ENCODE results near the gene ZNF687. TPM values are rescaled to one million over a fixed set of nuclear protein-coding genes. Genes with fewer than 3 reads are reported as not detected.

The ZNF687 gene
- total RNA-seq (8.5 TPM), polyA plus RNA-seq (ENCODE audit: insufficient read depth in 1 of 8, insufficient read length in 8 of 8, low replicate concordance in 1 of 8) (10 to 100 TPM; 11.1 to 14.8 (median 13.7) TPM)
- long read RNA-seq, donor 1, partial matches to known transcripts: 0 of 2 reads
- long read RNA-seq, donor 1, other reads (novel, unspliced or antisense): 0 of 2 reads
- long read RNA-seq, donor 2: 0 reads
- long read RNA-seq, donor 3, partial matches to known transcripts: 0 of 4 reads
- long read RNA-seq, donor 3, other reads (novel, unspliced or antisense): 0 of 4 reads
- long read RNA-seq, donor 4, partial matches to known transcripts: 0 of 2 reads
- long read RNA-seq, donor 4, other reads (novel, unspliced or antisense): 0 of 2 reads
- long read RNA-seq, donor 5, full-length matches to known transcripts: 7 of 35 reads
- long read RNA-seq, donor 5, partial matches to known transcripts: 28 of 35 reads
- long read RNA-seq, donor 5, other reads (novel, unspliced or antisense): 0 of 35 reads
- long read RNA-seq, donor 6, partial matches to known transcripts: 14 of 17 reads
- long read RNA-seq, donor 6, other reads (novel, unspliced or antisense): 0 of 17 reads
- long read RNA-seq, donor 7, partial matches to known transcripts: 13 of 16 reads
- long read RNA-seq, donor 7, other reads (novel, unspliced or antisense): 0 of 16 reads
- long read RNA-seq, donor 8, partial matches to known transcripts: 10 of 10 reads
- long read RNA-seq, donor 8, other reads (novel, unspliced or antisense): 0 of 10 reads
- long read RNA-seq, donor 9, full-length matches to known transcripts: 2 of 2 reads
- long read RNA-seq, donor 9, partial matches to known transcripts: 0 of 2 reads
- long read RNA-seq, donor 9, other reads (novel, unspliced or antisense): 0 of 2 reads
- long read RNA-seq, donor 10, partial matches to known transcripts: 0 of 2 reads
- long read RNA-seq, donor 10, other reads (novel, unspliced or antisense): 0 of 2 reads
- long read RNA-seq, donor 11, partial matches to known transcripts: 0 of 2 reads
- long read RNA-seq, donor 11, other reads (novel, unspliced or antisense): 0 of 2 reads

DNA sequence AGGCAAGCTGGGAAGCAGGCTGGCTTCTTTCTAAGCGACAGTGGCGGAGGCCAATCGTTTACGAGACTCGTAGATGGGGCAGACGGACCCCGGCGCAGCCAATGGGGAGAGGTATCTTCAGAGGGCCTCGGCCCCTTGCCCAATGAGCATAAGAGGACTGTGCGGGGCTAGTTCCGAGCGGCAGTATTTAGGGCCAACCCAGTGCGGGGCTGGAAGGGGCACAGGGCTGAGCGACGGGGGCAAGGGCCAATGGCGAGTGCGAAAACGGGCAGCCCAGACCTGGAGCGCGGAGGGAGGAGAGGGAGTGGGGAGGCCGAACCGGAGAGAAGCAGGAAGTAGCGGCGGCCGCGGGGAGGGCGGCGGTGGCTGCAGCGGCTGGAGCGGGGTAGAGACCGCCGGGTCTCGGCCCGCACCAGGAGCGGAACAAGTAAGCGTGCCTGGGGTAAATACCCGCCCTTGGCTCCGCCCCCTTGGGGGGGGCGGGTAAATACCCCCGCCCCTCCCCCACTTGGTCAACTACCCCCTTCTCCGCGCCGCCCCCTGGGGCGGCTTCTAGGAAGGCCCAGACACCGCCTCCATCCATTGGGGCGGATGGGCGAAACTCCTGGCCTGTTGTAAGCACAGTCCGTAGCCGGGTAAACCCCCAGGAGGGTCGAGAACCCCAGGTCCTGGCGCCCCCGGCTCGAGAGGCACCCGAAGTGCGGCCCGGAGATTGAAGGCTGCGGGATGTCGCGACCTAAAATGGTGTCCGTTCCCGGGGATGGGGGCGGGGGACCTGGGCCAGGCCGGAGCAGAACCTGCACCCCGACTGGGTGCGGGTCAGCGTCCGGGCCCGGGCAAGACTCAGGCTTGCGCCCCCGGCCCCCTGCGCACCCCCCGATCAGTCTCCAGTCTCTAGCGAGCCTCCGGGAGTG is at the start of gene ZNF687:
ZNF687 (plus strand) TSS at position 331 of the 914 bp plus-strand sequence. CDS start 3,993 bp downstream, outside the sequence.
- H3K4me3 ChIP-seq (ENCODE audit: low read length): peak within 1 kb of the TSS; percentile 90
- H3K27me3 ChIP-seq (ENCODE audit: control insufficient read depth, insufficient read depth, low read length): no peaks in the 10 kb centered on the region
- under 1% methylated on average over 58 of the region's 74 CpGs for WGBS (ENCODE audit: insufficient coverage)

DNA sequence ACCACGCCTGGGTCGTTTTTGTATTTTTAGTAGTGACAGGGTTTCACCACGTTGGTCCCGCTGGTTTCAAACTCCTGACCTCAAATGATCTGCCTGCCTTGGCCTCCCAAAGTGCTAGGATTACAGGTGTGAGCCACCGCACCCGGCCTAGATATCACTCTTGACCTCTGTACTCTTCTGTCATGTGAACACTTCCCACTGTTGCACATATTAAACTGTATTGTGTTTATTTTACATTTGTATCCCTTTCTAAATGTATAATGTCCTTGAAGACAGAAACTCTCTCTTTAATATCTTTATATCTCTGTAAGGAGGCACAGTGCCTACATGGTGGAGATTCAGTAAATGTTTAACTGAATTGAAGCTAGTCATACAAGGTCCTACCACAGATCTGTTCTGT is 46.9 kb upstream of the ZNF687 start:
- no peak overlapping the region for H3K27ac ChIP-seq (ENCODE audit: low read length)
- DNase-seq: no peak
- H3K4me3 ChIP-seq (ENCODE audit: low read length): no peak overlapping the region
- H3K27me3 ChIP-seq (ENCODE audit: control insufficient read depth, insufficient read depth, low read length): no peaks in the 10 kb centered on the region
- no peaks in the 10 kb centered on the region for H3K9me3 ChIP-seq (replicated peaks; ENCODE audit: control insufficient read depth, low read depth, low read length)
- peaks cover 86% of the 10 kb centered on the region for H3K36me3 ChIP-seq (ENCODE audit: control insufficient read depth, insufficient read depth, low read length)
- 100% methylated on average over 2 of the region's 6 CpGs for WGBS (ENCODE audit: insufficient coverage)
- H3K4me1 ChIP-seq (ENCODE audit: control insufficient read depth, insufficient read depth, low read length): no peaks in the 10 kb centered on the region

More for the DNA sequence above, at the start of gene ZNF687:
- Histone ChIP-seq H3K27ac (ENCODE audit: low read length) (peak within 1 kb of the TSS; percentile 100), H3K4me1 (ENCODE audit: control insufficient read depth, insufficient read depth, low read length) (peaks cover 23% of the 10 kb centered on the region), H3K9me3 (replicated peaks; ENCODE audit: control insufficient read depth, low read depth, low read length) (no peaks in the 10 kb centered on the region), H3K36me3 (ENCODE audit: control insufficient read depth, insufficient read depth, low read length) (peaks cover 21% of the 10 kb centered on the region)
- DNase-seq: peak; percentile 100

GRCh38 chr1:151237678-151238466 is 44.2 kb upstream of the ZNF687 start:
- Histone ChIP-seq H3K4me3 (ENCODE audit: low read length) (no peak overlapping the region), H3K9me3 (replicated peaks; ENCODE audit: control insufficient read depth, low read depth, low read length) (no peaks in the 10 kb centered on the region), H3K27me3 (ENCODE audit: control insufficient read depth, insufficient read depth, low read length) (no peaks in the 10 kb centered on the region), H3K36me3 (ENCODE audit: control insufficient read depth, insufficient read depth, low read length) (peaks cover 91% of the 10 kb centered on the region), H3K4me1 (ENCODE audit: control insufficient read depth, insufficient read depth, low read length) (no peaks in the 10 kb centered on the region), H3K27ac (ENCODE audit: low read length) (no peak overlapping the region)
- DNase-seq: no peak
- WGBS (ENCODE audit: insufficient coverage): no CpG with 5 or more reads among the region's 4 CpGs

DNA sequence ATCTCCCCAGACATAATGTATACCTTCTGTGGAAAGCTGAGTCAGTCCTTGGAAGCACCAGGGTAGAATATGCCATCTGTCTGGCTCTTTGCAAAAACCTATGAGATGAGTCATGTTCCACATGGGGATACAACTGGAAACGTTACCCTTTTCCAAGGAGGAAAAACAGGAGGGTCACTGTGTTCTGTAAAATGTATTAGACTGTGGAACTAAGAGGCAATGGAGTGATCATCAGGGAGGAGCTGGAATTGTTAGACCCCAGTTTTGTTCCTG is 43.7 kb upstream of the ZNF687 start:
- Histone ChIP-seq H3K36me3 (ENCODE audit: control insufficient read depth, insufficient read depth, low read length) (peaks cover 92% of the 10 kb centered on the region), H3K9me3 (replicated peaks; ENCODE audit: control insufficient read depth, low read depth, low read length) (no peaks in the 10 kb centered on the region), H3K4me1 (ENCODE audit: control insufficient read depth, insufficient read depth, low read length) (no peaks in the 10 kb centered on the region), H3K27ac (ENCODE audit: low read length) (no peak overlapping the region), H3K4me3 (ENCODE audit: low read length) (no peak overlapping the region), H3K27me3 (ENCODE audit: control insufficient read depth, insufficient read depth, low read length) (no peaks in the 10 kb centered on the region)
- WGBS (ENCODE audit: insufficient coverage): 0% methylated on average over 1 of the region's 1 CpG
- peak; percentile 40 for DNase-seq

GRCh38 chr1:151242442-151242841 is 39.7 kb upstream of the ZNF687 start:
- no peaks in the 10 kb centered on the region for H3K9me3 ChIP-seq (replicated peaks; ENCODE audit: control insufficient read depth, low read depth, low read length)
- no peak overlapping the region for H3K27ac ChIP-seq (ENCODE audit: low read length)
- no peak overlapping the region for H3K4me3 ChIP-seq (ENCODE audit: low read length)
- WGBS (ENCODE audit: insufficient coverage): 90% methylated on average over 2 of the region's 2 CpGs
- no peaks in the 10 kb centered on the region for H3K4me1 ChIP-seq (ENCODE audit: control insufficient read depth, insufficient read depth, low read length)
- H3K36me3 ChIP-seq (ENCODE audit: control insufficient read depth, insufficient read depth, low read length): peaks cover 82% of the 10 kb centered on the region
- H3K27me3 ChIP-seq (ENCODE audit: control insufficient read depth, insufficient read depth, low read length): no peaks in the 10 kb centered on the region
- DNase-seq: no peak

DNA sequence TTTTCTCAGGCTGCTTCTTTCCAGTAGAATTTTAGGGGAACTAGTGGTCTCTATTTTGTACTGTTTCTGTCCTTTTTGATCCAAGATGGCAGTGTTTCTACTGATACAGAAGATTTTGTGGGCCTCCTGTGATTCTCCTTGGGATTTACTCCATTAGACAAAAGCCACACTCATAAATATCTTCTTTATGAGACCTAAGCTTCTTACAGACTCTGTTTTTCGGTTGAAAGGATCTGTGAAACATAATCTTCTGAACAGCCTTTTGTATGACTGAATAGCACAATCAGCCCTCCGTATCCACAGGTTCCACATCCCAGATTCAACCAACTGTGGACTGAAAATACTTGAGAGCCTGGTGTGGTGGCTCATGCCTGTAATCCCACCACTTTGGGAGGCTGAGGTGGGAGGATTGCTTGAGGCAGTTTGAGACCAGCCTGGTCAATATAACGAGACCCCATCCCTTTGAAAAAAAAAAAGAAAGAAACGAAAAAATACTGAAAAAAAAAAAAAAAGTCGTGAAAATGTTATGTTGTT is 38.3 kb upstream of the ZNF687 start:
- Histone ChIP-seq H3K4me1 (ENCODE audit: control insufficient read depth, insufficient read depth, low read length) (no peaks in the 10 kb centered on the region), H3K9me3 (replicated peaks; ENCODE audit: control insufficient read depth, low read depth, low read length) (no peaks in the 10 kb centered on the region), H3K36me3 (ENCODE audit: control insufficient read depth, insufficient read depth, low read length) (peaks cover 84% of the 10 kb centered on the region), H3K27ac (ENCODE audit: low read length) (no peak overlapping the region), H3K27me3 (ENCODE audit: control insufficient read depth, insufficient read depth, low read length) (no peaks in the 10 kb centered on the region), H3K4me3 (ENCODE audit: low read length) (no peak overlapping the region)
- WGBS (ENCODE audit: insufficient coverage): no CpG with 5 or more reads among the region's 5 CpGs
- no peak for DNase-seq

GRCh38 chr1:151246786-151247185 is 35.3 kb upstream of the ZNF687 start:
- WGBS (ENCODE audit: insufficient coverage): 100% methylated on average over 1 of the region's 2 CpGs
- Histone ChIP-seq H3K27ac (ENCODE audit: low read length) (no peak overlapping the region), H3K9me3 (replicated peaks; ENCODE audit: control insufficient read depth, low read depth, low read length) (no peaks in the 10 kb centered on the region), H3K36me3 (ENCODE audit: control insufficient read depth, insufficient read depth, low read length) (peaks cover 65% of the 10 kb centered on the region), H3K4me1 (ENCODE audit: control insufficient read depth, insufficient read depth, low read length) (no peaks in the 10 kb centered on the region), H3K27me3 (ENCODE audit: control insufficient read depth, insufficient read depth, low read length) (no peaks in the 10 kb centered on the region), H3K4me3 (ENCODE audit: low read length) (no peak overlapping the region)
- no peak for DNase-seq

DNA sequence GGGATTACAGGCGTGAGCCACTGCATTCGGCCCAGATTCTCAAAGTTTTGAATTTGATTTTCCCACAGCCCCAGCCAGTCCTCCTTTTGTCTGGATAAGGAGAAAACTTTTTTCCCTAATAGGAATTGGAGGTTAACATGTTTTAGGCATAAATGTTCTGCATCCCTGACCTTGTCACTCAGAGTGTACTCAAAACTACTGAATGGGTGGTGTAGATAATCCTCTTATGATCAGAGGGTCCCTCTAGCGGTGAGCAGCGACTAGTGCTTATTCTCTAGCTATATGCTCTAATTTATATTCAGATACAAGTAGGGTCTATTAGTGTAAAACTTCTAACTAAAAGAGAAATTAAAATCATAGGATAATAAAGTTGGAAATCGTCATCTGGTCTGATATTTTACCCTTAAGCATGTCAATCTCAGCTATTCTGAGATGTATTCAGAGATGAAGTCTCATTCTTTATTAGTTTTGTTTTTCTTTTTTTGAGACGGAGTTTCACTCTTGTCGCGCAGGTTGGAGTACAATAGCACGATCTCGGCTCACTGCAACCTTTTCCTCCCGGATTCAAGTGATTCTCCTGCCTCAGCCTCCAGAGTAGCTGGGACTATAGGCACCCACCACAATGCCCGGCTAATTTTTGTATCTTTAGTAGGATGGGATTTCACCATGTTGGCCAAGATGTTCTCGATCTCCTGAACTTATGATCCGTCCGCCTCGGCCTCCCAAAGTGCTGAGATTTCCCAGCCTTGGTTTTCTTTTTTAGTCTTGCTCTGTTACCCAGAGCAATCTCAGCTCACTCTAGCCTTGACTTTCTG is 30.2 kb upstream of the ZNF687 start:
- Histone ChIP-seq H3K9me3 (replicated peaks; ENCODE audit: control insufficient read depth, low read depth, low read length) (no peaks in the 10 kb centered on the region), H3K4me1 (ENCODE audit: control insufficient read depth, insufficient read depth, low read length) (peaks cover 5% of the 10 kb centered on the region), H3K4me3 (ENCODE audit: low read length) (no peak overlapping the region), H3K36me3 (ENCODE audit: control insufficient read depth, insufficient read depth, low read length) (peaks cover 23% of the 10 kb centered on the region), H3K27ac (ENCODE audit: low read length) (no peak overlapping the region), H3K27me3 (ENCODE audit: control insufficient read depth, insufficient read depth, low read length) (no peaks in the 10 kb centered on the region)
- WGBS (ENCODE audit: insufficient coverage): 91% methylated on average over 5 of the region's 16 CpGs
- peak; percentile 78 for DNase-seq
